ENCODE data around the gene HEATR1.

HEATR1 gene

DNA sequence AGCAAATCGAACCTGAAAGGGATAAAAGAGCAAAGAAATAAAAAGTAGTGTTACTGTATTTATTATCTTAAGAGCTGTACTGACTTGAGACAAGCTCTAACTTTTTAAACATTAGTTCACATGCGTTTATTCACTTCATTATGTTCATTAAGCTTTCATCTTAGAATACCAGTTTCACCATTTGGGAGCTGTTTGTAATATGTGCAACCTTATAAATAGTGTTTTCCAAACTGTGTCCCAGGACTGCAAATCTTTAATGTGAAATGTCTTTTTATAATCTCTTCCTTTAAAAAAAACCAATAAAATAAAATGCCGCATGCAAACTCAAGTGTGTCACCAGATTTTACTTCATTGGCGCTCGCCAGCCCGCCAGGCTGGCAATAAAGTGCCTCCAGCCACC, 52.2 kb downstream of the HEATR1 start:
- POLR2A ChIA-PET, result no interaction called here
- CTCF ChIA-PET, result interaction anchor here (0.7 to 0.9 kb wide), 4 partner anchors 11 to 342 kb away, joined by 3 to 5 read pairs (median 3); no protein-coding TSS in a partner anchor
- no peak for TF ChIP-seq SP1 (IDR thresholded peaks at IDR 0.05)
- TF ChIP-seq ELF4 (IDR thresholded peaks at IDR 0.05), result no peak
- no peak for TF ChIP-seq SUZ12 (IDR thresholded peaks at IDR 0.05)
- TF ChIP-seq CTBP1 (IDR thresholded peaks at IDR 0.05; ENCODE audit: borderline replicate concordance), result no peak
- no peak for DNase-seq (ENCODE audit: extremely low spot score)

DNA sequence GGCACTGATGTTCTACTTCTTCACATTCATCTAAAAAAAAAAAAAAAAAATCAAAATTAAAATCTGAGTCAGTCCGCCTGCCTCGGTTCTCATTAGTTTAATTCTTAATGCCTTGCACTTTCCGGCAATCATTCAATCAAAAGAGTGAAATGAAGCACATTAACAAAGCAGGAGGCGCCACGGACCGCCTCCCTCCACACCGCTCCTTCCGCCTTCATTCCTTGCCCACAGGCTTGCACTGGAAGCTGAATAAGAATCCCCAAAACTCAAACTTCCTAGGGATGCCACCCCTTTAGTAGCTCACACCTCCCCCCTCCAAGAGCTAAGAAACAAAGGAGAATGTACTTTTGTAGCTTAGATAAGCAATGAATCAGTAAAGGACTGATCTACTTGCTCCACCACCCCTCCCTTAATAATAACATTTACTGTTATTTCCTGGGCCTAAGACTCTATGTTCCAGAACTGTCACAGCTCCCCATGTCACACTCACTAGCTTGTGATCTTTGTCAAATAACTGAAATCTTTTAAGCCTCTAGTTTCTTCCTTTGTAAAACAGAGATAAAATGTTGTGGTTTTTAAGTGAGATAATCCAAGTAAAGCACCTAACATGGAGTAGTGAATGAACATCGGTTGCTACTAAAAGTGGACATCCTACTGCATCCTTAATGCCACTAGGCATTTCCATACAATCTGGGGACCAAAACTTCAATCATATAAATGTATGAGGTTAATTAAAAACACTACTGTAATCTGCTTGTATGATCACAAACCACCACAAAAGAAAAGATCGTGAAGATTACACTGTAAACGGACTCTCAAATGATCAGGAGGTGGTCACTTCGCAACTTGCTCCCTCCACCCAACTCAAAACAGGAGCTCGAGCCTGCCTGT, 53.1 kb downstream of the HEATR1 start:
- CTCF ChIA-PET, result interaction anchor here (0.5 to 1.2 kb wide), 5 partner anchors 9 to 1096 kb away, joined by 3 to 5 read pairs (median 4); no protein-coding TSS in a partner anchor
- TF ChIP-seq ZNF384 (IDR thresholded peaks at IDR 0.05) (no peak), BHLHE40 (IDR thresholded peaks at IDR 0.05; ENCODE audit: borderline replicate concordance) (no peak), SUZ12 (IDR thresholded peaks at IDR 0.05) (no peak), TARDBP (IDR thresholded peaks at IDR 0.05) (no peak), ELF4 (IDR thresholded peaks at IDR 0.05) (no peak), ARNT (IDR thresholded peaks at IDR 0.05) (no peak), LEF1 (IDR thresholded peaks at IDR 0.05; ENCODE audit: borderline replicate concordance) (no peak), FOXK2 (IDR thresholded peaks at IDR 0.05) (no peak), HDGF (IDR thresholded peaks at IDR 0.05; ENCODE audit: borderline replicate concordance) (no peak), SP1 (IDR thresholded peaks at IDR 0.05) (no peak), L3MBTL2 (conservative IDR thresholded peaks at IDR 0.05) (no peak), NFRKB (IDR thresholded peaks at IDR 0.05) (no peak), FOXM1 (IDR thresholded peaks at IDR 0.05; ENCODE audit: borderline replicate concordance) (no peak)
- TF ChIP-seq, protein P1, sequence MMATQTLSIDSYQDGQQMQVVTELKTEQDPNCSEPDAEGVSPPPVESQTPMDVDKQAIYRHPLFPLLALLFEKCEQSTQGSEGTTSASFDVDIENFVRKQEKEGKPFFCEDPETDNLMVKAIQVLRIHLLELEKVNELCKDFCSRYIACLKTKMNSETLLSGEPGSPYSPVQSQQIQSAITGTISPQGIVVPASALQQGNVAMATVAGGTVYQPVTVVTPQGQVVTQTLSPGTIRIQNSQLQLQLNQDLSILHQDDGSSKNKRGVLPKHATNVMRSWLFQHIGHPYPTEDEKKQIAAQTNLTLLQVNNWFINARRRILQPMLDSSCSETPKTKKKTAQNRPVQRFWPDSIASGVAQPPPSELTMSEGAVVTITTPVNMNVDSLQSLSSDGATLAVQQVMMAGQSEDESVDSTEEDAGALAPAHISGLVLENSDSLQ (IDR thresholded peaks at IDR 0.05), result no peak
- POLR2A ChIA-PET, result no interaction called here
- DNase-seq (ENCODE audit: extremely low spot score), result no peak

DNA sequence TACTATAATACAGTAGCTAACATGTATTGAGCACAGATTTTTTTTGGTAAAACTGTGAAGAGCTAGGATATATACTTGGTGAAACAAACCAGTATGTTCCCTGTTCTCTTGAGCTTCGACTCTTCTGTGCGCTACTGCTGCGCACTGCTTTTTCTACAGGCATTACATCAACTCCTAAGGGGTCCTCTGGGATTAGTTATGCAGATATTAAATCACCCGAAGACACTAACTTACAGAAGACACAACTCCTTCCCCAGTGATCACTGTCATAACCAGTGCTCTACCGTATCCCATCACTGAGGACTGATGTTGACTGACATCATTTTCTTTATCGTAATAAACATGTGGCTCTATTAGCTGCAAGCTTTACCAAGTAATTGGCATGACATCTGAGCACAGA, 55.9 kb downstream of the HEATR1 start:
- no peak for DNase-seq (ENCODE audit: extremely low spot score)
- TF ChIP-seq ARNT (IDR thresholded peaks at IDR 0.05), result no peak
- ChIA-PET CTCF (interaction anchor here (0.6 to 1.2 kb wide), 2 partner anchors 11 to 438 kb away, joined by 3 read pairs; no protein-coding TSS in a partner anchor), POLR2A (interaction anchor here (0.9 kb wide), 1 partner anchor 56 kb away, joined by 3 read pairs; the partner anchor contains the start of gene HEATR1)

DNA sequence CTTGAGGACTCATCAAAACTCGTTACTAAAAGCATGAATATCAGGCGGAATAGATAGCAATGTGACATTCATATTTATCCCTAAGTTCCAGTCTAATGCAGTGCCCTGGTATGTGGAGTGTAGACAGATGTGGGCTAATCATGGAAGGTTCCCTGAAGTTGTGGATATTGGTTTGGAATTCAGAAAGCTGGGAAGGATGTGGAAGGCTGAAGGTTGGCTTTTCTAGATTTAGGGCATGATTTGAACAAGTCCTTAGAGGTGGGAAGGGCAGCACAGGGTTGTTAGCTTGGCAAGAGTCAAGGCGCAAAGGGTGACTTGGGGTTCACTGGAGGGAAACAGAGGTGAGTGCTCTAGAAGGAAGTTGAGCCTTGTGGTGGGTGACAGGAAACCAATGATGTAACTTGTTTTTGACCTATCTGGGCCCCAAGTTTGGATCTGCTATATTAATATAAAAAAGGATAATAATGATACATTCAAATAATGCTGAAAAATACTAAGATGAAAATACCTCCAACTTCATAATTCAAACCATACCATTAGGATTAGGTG, 58.6 kb downstream of the HEATR1 start:
- POLR2A ChIA-PET, result no interaction called here
- no peak for TF ChIP-seq SUZ12 (IDR thresholded peaks at IDR 0.05)
- no peak for TF ChIP-seq NFRKB (IDR thresholded peaks at IDR 0.05)
- TF ChIP-seq LEF1 (IDR thresholded peaks at IDR 0.05; ENCODE audit: borderline replicate concordance), result no peak
- TF ChIP-seq ELF4 (IDR thresholded peaks at IDR 0.05), result no peak
- no peak for TF ChIP-seq ZNF384 (IDR thresholded peaks at IDR 0.05)
- no peak for TF ChIP-seq CTBP1 (IDR thresholded peaks at IDR 0.05; ENCODE audit: borderline replicate concordance)
- TF ChIP-seq FOXA1 (IDR thresholded peaks at IDR 0.05), result no peak
- TF ChIP-seq TARDBP (IDR thresholded peaks at IDR 0.05), result no peak
- no peak for TF ChIP-seq BHLHE40 (IDR thresholded peaks at IDR 0.05; ENCODE audit: borderline replicate concordance)
- TF ChIP-seq SP1 (IDR thresholded peaks at IDR 0.05), result no peak
- no peak for TF ChIP-seq ARNT (IDR thresholded peaks at IDR 0.05)
- TF ChIP-seq L3MBTL2 (conservative IDR thresholded peaks at IDR 0.05), result no peak
- no peak for TF ChIP-seq HDGF (IDR thresholded peaks at IDR 0.05; ENCODE audit: borderline replicate concordance)
- no peak for TF ChIP-seq FOXK2 (IDR thresholded peaks at IDR 0.05)
- TF ChIP-seq, protein P1 (IDR thresholded peaks at IDR 0.05), result no peak
- TF ChIP-seq FOXM1 (IDR thresholded peaks at IDR 0.05; ENCODE audit: borderline replicate concordance), result no peak
- CTCF ChIA-PET, result no interaction called here
- no peak for DNase-seq (ENCODE audit: extremely low spot score)

DNA sequence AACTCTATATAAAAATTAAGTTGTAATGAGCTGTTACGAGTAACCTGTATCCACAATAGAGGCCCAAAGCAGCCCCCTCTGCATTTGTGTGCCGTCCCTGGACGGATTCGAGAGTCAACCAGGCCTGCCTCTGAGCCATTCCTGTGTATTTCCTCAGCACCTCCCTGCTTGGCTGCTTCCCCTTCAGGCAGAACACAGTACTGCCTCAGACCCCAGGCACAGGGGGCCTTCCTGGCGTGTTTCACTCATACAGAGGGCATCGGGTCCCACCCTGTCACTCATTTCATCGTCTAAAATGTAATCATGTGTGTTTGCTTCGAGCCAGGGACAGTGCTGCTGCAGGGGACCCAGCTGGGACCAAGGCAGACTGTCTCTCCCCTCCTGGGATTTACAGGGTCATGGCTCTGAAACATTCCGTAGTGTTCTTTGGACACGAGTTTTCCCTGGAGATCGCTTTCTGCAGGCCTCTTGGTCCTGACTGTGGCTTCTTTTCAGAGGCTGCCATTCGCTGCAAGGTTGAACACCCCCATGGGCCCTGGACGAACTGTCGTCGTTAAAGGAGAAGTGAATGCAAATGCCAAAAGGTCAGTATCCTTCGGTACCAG, 61.1 kb downstream of the HEATR1 start:
- CTCF ChIA-PET, result interaction anchor here (1.0 kb wide), 1 partner anchor 9 kb away, joined by 4 read pairs; no protein-coding TSS in a partner anchor

More for the DNA sequence above, 61.1 kb downstream of the HEATR1 start:
- POLR2A ChIA-PET, result interaction anchor here (0.6 kb wide), 1 partner anchor 398 kb away, joined by 3 read pairs; no protein-coding TSS in a partner anchor
- peak; percentile 53 for DNase-seq (ENCODE audit: extremely low spot score)
- TF ChIP-seq CTBP1 (IDR thresholded peaks at IDR 0.05; ENCODE audit: borderline replicate concordance) (no peak), ARNT (IDR thresholded peaks at IDR 0.05) (no peak), SUZ12 (IDR thresholded peaks at IDR 0.05) (no peak), LEF1 (IDR thresholded peaks at IDR 0.05; ENCODE audit: borderline replicate concordance) (no peak), ZNF384 (IDR thresholded peaks at IDR 0.05) (no peak), NFRKB (IDR thresholded peaks at IDR 0.05) (no peak), L3MBTL2 (conservative IDR thresholded peaks at IDR 0.05) (no peak), ELF4 (IDR thresholded peaks at IDR 0.05) (no peak), BHLHE40 (IDR thresholded peaks at IDR 0.05; ENCODE audit: borderline replicate concordance) (no peak), SP1 (IDR thresholded peaks at IDR 0.05) (no peak), TARDBP (IDR thresholded peaks at IDR 0.05) (no peak), HDGF (IDR thresholded peaks at IDR 0.05; ENCODE audit: borderline replicate concordance) (no peak), FOXK2 (IDR thresholded peaks at IDR 0.05) (no peak)
- TF ChIP-seq, protein P1 (IDR thresholded peaks at IDR 0.05), result no peak

Measured in HEK293T (cell line).